Measurements from ENCODE around the gene SH3GLB2. TPM values are rescaled to one million over a fixed set of nuclear protein-coding genes. Genes with fewer than 3 reads are reported as not detected.

SH3GLB2 gene
- total RNA-seq, 3 donors from 2014 or later (not counting 1 experiment from before 2014, with no cell fraction given) = 50.3 to 67.1 (median 65.4) TPM

DNA sequence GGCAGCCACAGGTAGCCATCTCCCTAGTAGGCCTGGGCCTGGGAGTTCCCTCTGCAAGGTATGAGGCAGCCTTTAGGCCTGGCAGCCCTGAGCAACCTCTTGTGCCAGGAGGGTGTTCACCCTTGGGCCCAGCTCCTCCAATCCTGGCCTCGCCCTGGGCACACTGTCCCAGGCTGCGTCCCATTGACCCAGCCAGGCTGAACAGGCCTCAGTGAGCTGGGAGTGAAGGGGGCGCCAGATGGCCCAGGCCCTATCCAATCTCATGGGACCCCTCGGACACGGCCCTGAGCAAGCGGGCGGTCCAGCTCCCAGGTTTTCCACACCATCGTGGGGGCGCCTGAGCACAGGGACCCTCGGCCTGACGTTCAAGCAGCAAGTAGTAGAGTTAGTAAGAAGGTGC is 14.5 kb downstream of the SH3GLB2 start:
- no peak overlapping the region for H3K4me3 Mint-ChIP-seq
- H3K36me3 Mint-ChIP-seq = no peaks in the 10 kb centered on the region
- ATAC-seq = no peak

DNA sequence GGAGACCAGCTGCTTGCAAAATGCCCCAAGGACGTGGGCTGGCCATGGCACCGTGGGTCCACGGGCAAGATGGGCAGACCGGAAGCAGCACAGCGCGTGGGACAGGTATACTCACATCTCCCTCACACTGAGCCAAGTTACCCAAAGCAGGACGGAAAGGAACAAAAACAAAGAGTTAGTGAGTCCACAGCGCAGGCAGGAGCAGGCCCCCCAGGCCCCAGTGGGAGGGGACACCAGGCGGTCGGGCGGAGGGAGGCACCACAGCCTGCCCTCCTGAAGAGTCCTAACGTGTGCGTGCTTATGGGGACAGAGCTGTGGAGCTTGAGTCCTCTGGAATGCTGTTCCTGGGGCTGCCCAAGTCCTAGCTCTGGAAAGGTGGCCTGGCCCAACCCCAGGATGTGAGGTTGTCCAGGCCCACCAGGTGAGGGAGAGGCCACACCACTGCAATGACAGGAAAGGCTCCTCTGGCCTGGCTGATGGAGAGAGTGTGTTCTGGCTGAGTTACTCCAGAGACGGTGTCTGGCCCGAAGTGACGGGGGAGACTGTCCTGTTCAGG is 15.2 kb downstream of the SH3GLB2 start:
- no peak overlapping the region for H3K27ac Mint-ChIP-seq

More for the DNA sequence above, 14.5 kb downstream of the SH3GLB2 start:
- no peak for TF ChIP-seq CTCF (IDR thresholded peaks at IDR 0.05)
- H3K4me1 Mint-ChIP-seq = no peaks in the 10 kb centered on the region
- 98% methylated on average over 11 of the region's 11 CpGs for WGBS (ENCODE audit: insufficient coverage)
- intact Hi-C loops (cut with micrococcal nuclease) = no loop called here
- H3K36me3 ChIP-seq (ENCODE audit: control insufficient read depth, insufficient read depth, low read length) = peaks cover 42% of the 10 kb centered on the region
- no peak overlapping the region for H3K27ac ChIP-seq (ENCODE audit: low read length)
- H3K9me3 Mint-ChIP-seq = no peaks in the 10 kb centered on the region
- H3K9me3 ChIP-seq (ENCODE audit: control insufficient read depth, insufficient read depth, low read length) = no peaks in the 10 kb centered on the region
- H3K4me1 ChIP-seq (ENCODE audit: control insufficient read depth, insufficient read depth, low read length) = no peaks in the 10 kb centered on the region
- H3K4me3 ChIP-seq (ENCODE audit: low read length) = no peak overlapping the region
- no peak for DNase-seq
- no peaks in the 10 kb centered on the region for H3K27me3 ChIP-seq (ENCODE audit: control insufficient read depth, insufficient read depth, low read length)
- no peaks in the 10 kb centered on the region for H3K27me3 Mint-ChIP-seq (ENCODE audit: low read depth in 2 of 2)
- H3K27ac Mint-ChIP-seq = no peak overlapping the region

DNA sequence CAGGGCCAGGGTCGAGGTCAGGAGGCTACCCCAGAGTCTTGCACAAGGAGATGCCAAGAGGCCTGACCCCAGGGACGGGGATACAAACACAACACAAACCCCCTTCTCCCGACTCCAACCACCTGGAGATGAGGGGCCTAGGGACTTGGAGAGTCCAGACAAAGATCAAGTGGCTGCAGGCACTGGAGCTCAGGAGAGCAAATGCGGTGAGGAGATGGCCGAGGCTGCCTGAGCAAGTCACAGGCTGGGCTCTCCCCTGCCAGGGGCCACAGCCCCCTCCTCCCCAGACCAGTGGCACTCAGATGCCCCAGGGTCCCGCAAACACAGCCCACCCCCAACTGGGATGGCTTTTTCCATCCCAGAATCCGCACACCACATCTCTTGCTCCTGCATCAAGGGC is 15.8 kb downstream of the SH3GLB2 start:
- H3K27ac Mint-ChIP-seq = no peak overlapping the region
- Histone ChIP-seq H3K4me3 (ENCODE audit: low read length) (no peak overlapping the region), H3K27ac (ENCODE audit: low read length) (no peak overlapping the region), H3K9me3 (ENCODE audit: control insufficient read depth, insufficient read depth, low read length) (no peaks in the 10 kb centered on the region), H3K4me1 (ENCODE audit: control insufficient read depth, insufficient read depth, low read length) (no peaks in the 10 kb centered on the region), H3K36me3 (ENCODE audit: control insufficient read depth, insufficient read depth, low read length) (peaks cover 52% of the 10 kb centered on the region), H3K27me3 (ENCODE audit: control insufficient read depth, insufficient read depth, low read length) (no peaks in the 10 kb centered on the region)
- no peaks in the 10 kb centered on the region for H3K9me3 Mint-ChIP-seq
- 98% methylated on average over 7 of the region's 7 CpGs for WGBS (ENCODE audit: insufficient coverage)
- intact Hi-C loops (cut with micrococcal nuclease) = no loop called here
- H3K36me3 Mint-ChIP-seq = no peaks in the 10 kb centered on the region
- H3K27me3 Mint-ChIP-seq (ENCODE audit: low read depth in 2 of 2) = no peaks in the 10 kb centered on the region
- no peaks in the 10 kb centered on the region for H3K4me1 Mint-ChIP-seq
- TF ChIP-seq CTCF (IDR thresholded peaks at IDR 0.05) = no peak
- H3K4me3 Mint-ChIP-seq = no peak overlapping the region
- DNase-seq = no peak
- no peak for ATAC-seq

More for the DNA sequence above, 15.2 kb downstream of the SH3GLB2 start:
- H3K4me1 ChIP-seq (ENCODE audit: control insufficient read depth, insufficient read depth, low read length) = no peaks in the 10 kb centered on the region
- H3K4me1 Mint-ChIP-seq = no peaks in the 10 kb centered on the region
- no peak overlapping the region for H3K27ac ChIP-seq (ENCODE audit: low read length)
- no peaks in the 10 kb centered on the region for H3K36me3 Mint-ChIP-seq
- no peak overlapping the region for H3K4me3 Mint-ChIP-seq
- H3K4me3 ChIP-seq (ENCODE audit: low read length) = no peak overlapping the region
- peaks cover 46% of the 10 kb centered on the region for H3K36me3 ChIP-seq (ENCODE audit: control insufficient read depth, insufficient read depth, low read length)
- no peaks in the 10 kb centered on the region for H3K27me3 Mint-ChIP-seq (ENCODE audit: low read depth in 2 of 2)
- no peaks in the 10 kb centered on the region for H3K27me3 ChIP-seq (ENCODE audit: control insufficient read depth, insufficient read depth, low read length)
- no peaks in the 10 kb centered on the region for H3K9me3 ChIP-seq (ENCODE audit: control insufficient read depth, insufficient read depth, low read length)
- H3K9me3 Mint-ChIP-seq = no peaks in the 10 kb centered on the region
- intact Hi-C loops (cut with micrococcal nuclease) = no loop called here
- peak in 1 of 2 donors; percentile 2 for DNase-seq
- no peak for ATAC-seq
- no peak for TF ChIP-seq CTCF (IDR thresholded peaks at IDR 0.05)
- WGBS (ENCODE audit: insufficient coverage) = 94% methylated on average over 16 of the region's 16 CpGs

DNA sequence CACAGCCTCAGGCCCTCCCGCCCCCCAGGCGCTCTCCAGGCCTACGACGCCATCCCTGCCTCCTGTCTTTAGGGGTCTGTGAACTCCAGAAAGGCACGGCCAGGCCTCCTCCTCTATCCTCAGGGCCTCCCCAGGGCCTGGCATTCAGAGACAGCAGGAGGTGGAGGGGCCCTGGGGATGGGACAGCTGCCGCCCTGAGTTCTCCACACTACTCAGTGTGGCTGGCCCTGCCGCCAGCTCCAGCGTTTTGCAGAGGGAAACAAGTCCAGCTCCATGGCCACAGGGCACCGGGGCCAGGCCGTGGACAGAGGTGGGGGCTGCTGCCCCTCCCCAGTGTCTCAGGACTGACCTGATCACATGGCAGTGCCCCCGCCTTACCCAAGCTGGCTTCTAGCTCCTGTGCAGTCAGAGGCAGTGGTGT is 16.4 kb downstream of the SH3GLB2 start:
- TF ChIP-seq CTCF (IDR thresholded peaks at IDR 0.05) = no peak
- ATAC-seq (no peak), DNase-seq (no peak)
- H3K4me1 ChIP-seq (ENCODE audit: control insufficient read depth, insufficient read depth, low read length) = no peaks in the 10 kb centered on the region
- Mint-ChIP-seq H3K4me1 (peaks cover 0 to under 1% of the 10 kb centered on the region in 2 donors), H3K9me3 (no peaks in the 10 kb centered on the region), H3K27me3 (ENCODE audit: low read depth in 2 of 2) (no peaks in the 10 kb centered on the region), H3K4me3 (no peak overlapping the region), H3K27ac (no peak overlapping the region), H3K36me3 (no peaks in the 10 kb centered on the region)
- no peaks in the 10 kb centered on the region for H3K9me3 ChIP-seq (ENCODE audit: control insufficient read depth, insufficient read depth, low read length)
- no peak overlapping the region for H3K4me3 ChIP-seq (ENCODE audit: low read length)
- H3K27ac ChIP-seq (ENCODE audit: low read length) = no peak overlapping the region
- peaks cover 53% of the 10 kb centered on the region for H3K36me3 ChIP-seq (ENCODE audit: control insufficient read depth, insufficient read depth, low read length)
- H3K27me3 ChIP-seq (ENCODE audit: control insufficient read depth, insufficient read depth, low read length) = no peaks in the 10 kb centered on the region
- 95% methylated on average over 11 of the region's 11 CpGs for WGBS (ENCODE audit: insufficient coverage)
- intact Hi-C loops (cut with micrococcal nuclease) = no loop called here
